HG03521 (cell line): ENCODE data around the gene MAN2B1.
"Not testable (repeated sequence)": the region's sequence is repeated elsewhere in the genome, so short reads cannot be mapped to it uniquely, and the experiment has no call there.

ENCODE experiments used
- ATAC-seq: cut with Tn5 transposase; IDR thresholded peaks from one replicate; pipeline ENCODE4 v1.9.1; 2021; ENCODE audit warnings: mild to moderate bottlenecking, moderate library complexity; ENCODE audit not compliant: unreplicated experiment

Gene MAN2B1

GRCh38 chr19:12689581-12690216, 23.2 kb upstream of the MAN2B1 start:
- no peak for ATAC-seq

- ATAC-seq: no peak
Observed at GRCh38 chr19:12689012-12689411, 22.5 kb upstream of the MAN2B1 start.

- ATAC-seq: no peak
Observed at GRCh38 chr19:12687496-12688196, 21.1 kb upstream of the MAN2B1 start, which contains the start of gene GNG14. Gene GNG14 (plus strand): TSS chr19:12687998. CDS start chr19:12688049, 51 bp downstream.

- ATAC-seq: no peak
Observed at GRCh38 chr19:12685831-12686230, 19.3 kb upstream of the MAN2B1 start.

- ATAC-seq: peak; percentile 63
Observed at GRCh38 chr19:12681074-12681987, 14.8 kb upstream of the MAN2B1 start, which contains the start of gene DHPS. Gene DHPS (minus strand): TSS chr19:12681880. CDS start chr19:12681766, 114 bp downstream.

DNA sequence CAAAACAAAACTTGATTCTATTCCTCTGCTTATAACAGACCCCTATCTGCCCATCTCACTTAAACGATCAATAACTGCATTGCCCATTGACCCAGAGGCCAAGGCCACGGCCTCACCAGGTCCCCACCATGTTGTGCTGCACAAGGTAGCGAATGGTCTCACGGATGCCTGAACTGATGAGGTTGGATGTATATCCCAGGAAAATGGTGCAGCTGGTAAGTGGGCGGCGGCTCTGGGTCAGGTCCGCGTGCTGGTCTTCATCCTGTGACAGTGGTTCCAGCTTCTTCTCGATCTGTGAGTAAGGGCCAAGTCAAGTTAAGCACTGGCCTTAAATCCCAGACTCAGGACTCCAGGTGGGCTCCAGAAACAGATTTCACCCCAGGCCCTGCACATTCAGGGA, 13.5 kb upstream of the MAN2B1 start:
- ATAC-seq: no peak

DNA sequence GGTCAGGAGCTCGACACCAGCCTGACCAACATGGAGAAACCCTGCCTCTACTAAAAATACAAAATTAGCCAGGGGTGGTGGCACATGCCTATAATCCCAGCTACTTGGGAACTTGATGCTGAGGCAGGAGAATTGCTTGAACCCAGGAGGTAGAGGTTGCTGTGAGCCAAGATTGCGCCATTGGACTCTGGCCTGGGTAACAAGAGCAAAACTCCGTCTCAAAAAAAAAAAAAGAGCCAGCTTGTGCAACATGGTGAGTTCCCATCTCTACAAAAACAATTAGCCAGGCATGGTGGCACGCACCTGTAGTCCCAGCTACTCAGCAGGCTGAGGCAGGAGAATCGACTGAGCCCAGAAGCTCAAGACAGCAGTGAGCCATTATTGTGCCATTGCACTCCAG, 11.5 kb upstream of the MAN2B1 start:
- not testable (repeated sequence) for ATAC-seq

DNA sequence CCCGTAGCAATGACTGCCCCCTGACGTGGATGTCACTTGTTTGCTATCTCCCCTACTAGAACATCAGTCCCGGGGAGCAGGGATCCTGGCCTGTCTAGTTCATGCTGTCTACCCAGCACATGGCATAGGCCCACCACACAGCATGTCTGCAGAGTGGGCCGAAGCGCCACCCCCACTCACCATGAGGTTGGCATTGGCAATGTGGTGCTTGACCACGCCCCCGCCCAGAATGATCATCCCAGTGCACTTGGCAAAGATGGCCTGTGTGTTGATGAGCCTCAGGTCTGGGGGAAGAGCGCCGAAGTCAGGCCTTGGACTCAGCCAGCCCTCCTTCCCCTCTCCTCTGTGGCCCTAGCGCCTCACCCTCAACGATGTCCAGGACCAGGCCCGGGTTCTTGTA, 10.4 kb upstream of the MAN2B1 start:
- ATAC-seq: no peak

- ATAC-seq: no peak
Observed at GRCh38 chr19:12676384-12676792, 9.8 kb upstream of the MAN2B1 start.

- no peak for ATAC-seq
Observed at GRCh38 chr19:12675940-12676339, 9.4 kb upstream of the MAN2B1 start.

DNA sequence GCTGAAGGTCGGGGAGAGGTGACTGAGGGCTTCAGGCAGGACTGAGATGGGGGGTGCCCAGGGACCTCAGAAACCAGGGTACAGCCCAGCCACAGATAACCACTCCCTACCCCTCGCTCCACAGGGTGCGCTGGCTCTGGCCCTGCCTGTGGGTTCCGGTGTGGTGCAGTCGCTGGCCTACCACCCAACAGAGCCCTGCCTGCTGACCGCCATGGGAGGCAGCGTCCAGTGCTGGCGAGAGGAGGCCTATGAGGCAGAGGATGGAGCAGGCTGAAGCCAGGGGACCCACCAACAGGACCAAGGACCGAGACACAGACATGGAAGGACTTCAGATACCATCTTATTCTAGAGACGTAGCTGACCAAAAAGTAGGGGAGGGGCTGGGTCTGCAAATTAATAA, 8.9 kb upstream of the MAN2B1 start:
- ATAC-seq: no peak

DNA sequence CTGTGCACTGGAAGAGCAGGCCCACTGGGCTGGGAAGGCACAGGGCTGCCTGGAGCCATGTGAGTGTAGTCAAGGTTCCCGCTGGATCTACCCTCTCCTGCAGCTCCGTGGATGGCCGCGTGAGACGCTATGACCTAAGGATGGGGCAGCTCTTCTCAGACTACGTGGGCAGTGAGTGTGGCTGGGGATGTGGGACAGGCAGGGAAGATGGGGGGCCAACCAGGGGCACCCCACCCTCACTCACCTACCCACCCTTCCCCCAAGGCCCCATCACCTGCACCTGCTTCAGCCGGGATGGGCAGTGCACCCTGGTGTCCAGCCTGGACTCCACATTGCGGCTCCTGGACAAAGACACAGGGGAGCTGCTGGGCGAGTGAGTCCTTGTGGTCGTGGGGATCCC, 6.2 kb upstream of the MAN2B1 start:
- no peak for ATAC-seq

DNA sequence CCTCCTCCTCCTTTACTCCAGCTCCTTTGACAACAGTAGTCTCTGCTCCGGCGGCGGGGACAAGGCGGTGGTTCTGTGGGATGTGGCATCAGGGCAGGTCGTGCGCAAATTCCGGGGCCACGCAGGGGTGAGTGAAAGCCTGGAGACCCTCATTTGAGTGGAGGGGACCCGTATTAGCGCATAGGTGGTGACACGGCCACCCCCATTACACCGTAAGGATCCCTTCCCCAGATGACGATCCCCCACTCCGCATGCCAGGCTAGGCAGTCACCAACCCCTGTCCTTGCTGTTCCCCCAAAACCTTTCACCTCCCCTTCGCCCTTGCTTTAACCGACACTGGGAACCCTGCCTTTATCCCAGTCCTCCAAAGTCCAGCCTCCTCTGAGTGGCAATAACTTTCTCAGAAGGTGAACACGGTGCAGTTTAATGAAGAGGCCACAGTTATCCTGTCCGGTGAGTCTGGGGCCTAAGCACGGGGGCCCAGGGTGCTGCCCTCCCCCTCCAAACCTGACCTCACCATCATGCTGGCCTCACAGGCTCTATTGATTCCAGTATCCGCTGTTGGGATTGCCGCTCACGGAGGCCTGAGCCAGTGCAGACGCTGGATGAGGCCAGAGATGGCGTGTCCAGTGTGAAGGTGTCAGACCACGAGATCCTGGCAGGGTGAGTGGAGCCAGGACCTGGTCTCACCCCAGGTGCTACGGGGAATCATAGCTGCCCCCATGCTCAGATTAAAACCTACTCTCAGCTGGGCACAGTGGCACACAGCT, 3.8 kb upstream of the MAN2B1 start:
- no peak for ATAC-seq

DNA sequence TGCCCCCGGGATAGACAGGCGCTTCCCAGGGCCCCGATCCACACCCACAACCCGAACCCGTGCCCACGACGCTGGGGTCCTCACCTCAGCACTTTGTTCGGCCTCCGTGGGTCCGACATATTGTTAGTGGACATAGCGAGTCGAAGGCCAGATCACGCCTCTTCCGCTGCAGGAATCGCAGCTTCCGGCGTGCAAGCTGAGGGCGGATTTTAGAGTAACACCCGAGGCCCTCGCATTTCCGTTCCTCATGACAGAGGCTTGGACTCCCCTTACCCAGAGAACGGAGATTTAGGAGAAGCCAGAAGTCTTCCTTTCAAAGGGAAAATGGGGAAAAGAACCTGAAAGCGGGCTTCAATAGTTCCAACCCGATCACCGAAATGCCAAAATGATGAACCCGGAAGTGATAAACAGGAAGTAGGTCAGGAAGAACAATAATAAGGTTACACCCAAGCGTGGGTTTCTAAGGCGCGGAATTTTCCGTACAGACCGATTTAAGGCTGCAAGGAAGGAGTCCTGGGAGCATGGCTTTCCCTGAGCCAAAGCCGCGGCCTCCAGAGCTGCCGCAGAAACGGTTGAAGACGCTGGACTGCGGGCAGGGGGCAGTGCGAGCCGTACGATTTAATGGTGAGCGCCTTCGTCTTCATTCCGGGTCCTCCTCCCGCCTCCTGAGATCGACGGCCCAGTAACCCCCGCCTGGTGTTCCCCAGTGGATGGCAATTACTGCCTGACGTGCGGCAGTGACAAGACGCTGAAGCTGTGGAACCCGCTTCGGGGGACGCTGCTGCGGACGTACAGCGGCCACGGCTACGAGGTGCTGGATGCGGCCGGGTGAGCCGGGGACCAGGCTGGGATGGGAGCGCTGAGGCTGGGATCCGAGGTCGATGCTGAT, 3.0 kb upstream of the MAN2B1 start:
- ATAC-seq: no peak

GRCh38 chr19:12668932-12669269, 2.4 kb upstream of the MAN2B1 start:
- no peak for ATAC-seq

DNA sequence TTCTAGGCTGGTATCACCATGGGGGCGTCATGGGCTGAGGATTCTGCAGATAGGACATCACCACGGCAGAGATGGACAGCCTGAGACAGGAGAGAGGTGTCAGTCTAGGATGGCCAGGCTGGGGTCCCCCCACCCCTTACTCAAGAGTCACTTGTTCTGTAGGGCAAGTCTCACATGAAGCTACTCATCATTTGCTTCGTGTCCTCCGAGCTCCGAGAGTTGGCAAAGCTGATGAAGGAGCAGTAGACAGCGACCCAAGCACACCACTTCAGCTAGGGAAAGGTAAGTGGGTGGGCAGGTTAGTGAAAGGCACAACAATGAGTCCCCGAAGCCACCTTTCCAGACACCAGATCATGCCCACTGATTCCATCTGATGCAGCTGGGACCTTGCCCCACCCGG, 1.8 kb upstream of the MAN2B1 start:
- no peak for ATAC-seq

- no peak for ATAC-seq
Observed at GRCh38 chr19:12667731-12668302, 1.3 kb upstream of the MAN2B1 start.

- ATAC-seq: no peak
Observed at GRCh38 chr19:12665671-12666264, 774 bp downstream of the MAN2B1 start.

DNA sequence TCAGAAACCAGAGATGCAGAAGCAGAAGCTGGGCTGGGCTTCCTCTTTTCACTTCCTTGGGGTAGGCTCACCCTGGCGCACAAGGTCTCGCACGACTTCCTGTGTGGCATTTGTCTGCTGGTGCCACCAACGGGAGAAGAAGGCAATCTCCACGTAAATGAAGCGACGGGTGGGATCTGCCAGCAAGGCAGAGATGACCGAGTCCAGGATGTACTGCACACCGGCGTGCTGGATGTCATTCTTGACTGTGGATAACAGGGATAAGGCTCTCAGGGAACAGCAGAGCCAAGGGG, 1.3 kb downstream of the MAN2B1 start:
- ATAC-seq: no peak
